SK-N-DZ (cell line): ENCODE measurements around the gene COX14.

Source experiments
- DNase-seq: peaks from one replicate; pipeline ENCODE4 v3.0.0-alpha.2; 2015; ENCODE audit warnings: low spot score

COX14 gene

GRCh38 chr12:50084775-50085614 lies 27.0 kb upstream of the COX14 start, which contains the start of gene SMARCD1:
TSS of gene SMARCD1 (plus strand) at chr12:50085342. CDS start at chr12:50085370, 28 bp downstream.
- peak; percentile 98 for DNase-seq

GRCh38 chr12:50085615-50086072 lies 26.4 kb upstream of the COX14 start:
- no peak for DNase-seq

GRCh38 chr12:50086148-50086547 lies 25.9 kb upstream of the COX14 start:
- no peak for DNase-seq

GRCh38 chr12:50087151-50087550 lies 24.9 kb upstream of the COX14 start:
- DNase-seq = no peak

GRCh38 chr12:50087995-50088394 lies 24.0 kb upstream of the COX14 start:
- DNase-seq = no peak

- peak; percentile 71 for DNase-seq
Observed at GRCh38 chr12:50088577-50089335, 23.3 kb upstream of the COX14 start.

- DNase-seq = no peak
Observed at GRCh38 chr12:50089730-50090129, 22.3 kb upstream of the COX14 start.

GRCh38 chr12:50090391-50090790 lies 21.6 kb upstream of the COX14 start:
- no peak for DNase-seq

- no peak for DNase-seq
Observed at GRCh38 chr12:50097952-50098351, 14.1 kb upstream of the COX14 start.

- no peak for DNase-seq
Observed at GRCh38 chr12:50099302-50100008, 12.6 kb upstream of the COX14 start.

GRCh38 chr12:50100561-50100960 lies 11.5 kb upstream of the COX14 start:
- DNase-seq = no peak

GRCh38 chr12:50101663-50102062 lies 10.4 kb upstream of the COX14 start:
- DNase-seq = no peak

GRCh38 chr12:50102131-50102531 lies 9.9 kb upstream of the COX14 start:
- no peak for DNase-seq

GRCh38 chr12:50102646-50103309 lies 9.3 kb upstream of the COX14 start:
- DNase-seq = no peak

- no peak for DNase-seq
Observed at GRCh38 chr12:50103351-50103750, 8.7 kb upstream of the COX14 start.

- DNase-seq = peak; percentile 60
Observed at GRCh38 chr12:50103767-50104321, 8.2 kb upstream of the COX14 start, which contains the start of gene GPD1. TSS of gene GPD1 (plus strand) at chr12:50104008. CDS start at chr12:50104051, 43 bp downstream.

GRCh38 chr12:50104417-50105366 lies 7.3 kb upstream of the COX14 start:
- no peak for DNase-seq

- no peak for DNase-seq
Observed at GRCh38 chr12:50105913-50106450, 6.1 kb upstream of the COX14 start.

- DNase-seq = no peak
Observed at GRCh38 chr12:50106907-50107306, 5.1 kb upstream of the COX14 start.
